Measurements from ENCODE around the gene NCKIPSD. TPM values are rescaled to one million over a fixed set of nuclear protein-coding genes. Genes with fewer than 3 reads are reported as not detected.

The NCKIPSD gene
- total RNA-seq, 1 donor from 2014 or later = 45.5 TPM

GRCh38 chr3:48707157-48707556 is 21.4 kb upstream of the NCKIPSD start:
- no peak for DNase-seq (ENCODE audit: low read depth)
- TF ChIP-seq, protein P1, sequence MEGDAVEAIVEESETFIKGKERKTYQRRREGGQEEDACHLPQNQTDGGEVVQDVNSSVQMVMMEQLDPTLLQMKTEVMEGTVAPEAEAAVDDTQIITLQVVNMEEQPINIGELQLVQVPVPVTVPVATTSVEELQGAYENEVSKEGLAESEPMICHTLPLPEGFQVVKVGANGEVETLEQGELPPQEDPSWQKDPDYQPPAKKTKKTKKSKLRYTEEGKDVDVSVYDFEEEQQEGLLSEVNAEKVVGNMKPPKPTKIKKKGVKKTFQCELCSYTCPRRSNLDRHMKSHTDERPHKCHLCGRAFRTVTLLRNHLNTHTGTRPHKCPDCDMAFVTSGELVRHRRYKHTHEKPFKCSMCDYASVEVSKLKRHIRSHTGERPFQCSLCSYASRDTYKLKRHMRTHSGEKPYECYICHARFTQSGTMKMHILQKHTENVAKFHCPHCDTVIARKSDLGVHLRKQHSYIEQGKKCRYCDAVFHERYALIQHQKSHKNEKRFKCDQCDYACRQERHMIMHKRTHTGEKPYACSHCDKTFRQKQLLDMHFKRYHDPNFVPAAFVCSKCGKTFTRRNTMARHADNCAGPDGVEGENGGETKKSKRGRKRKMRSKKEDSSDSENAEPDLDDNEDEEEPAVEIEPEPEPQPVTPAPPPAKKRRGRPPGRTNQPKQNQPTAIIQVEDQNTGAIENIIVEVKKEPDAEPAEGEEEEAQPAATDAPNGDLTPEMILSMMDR (conservative IDR thresholded peaks at IDR 0.05; ENCODE audit: low read depth, low read length) = no peak
- H3K4me3 ChIP-seq (ENCODE audit: low read depth, low read length) = no peak overlapping the region

- H3K4me3 ChIP-seq (ENCODE audit: low read depth, low read length) = no peak overlapping the region
- TF ChIP-seq, protein P1 (conservative IDR thresholded peaks at IDR 0.05; ENCODE audit: low read depth, low read length) = no peak
- no peak for DNase-seq (ENCODE audit: low read depth)
These were observed 16.7 kb upstream of the NCKIPSD start for GRCh38 chr3:48702320-48702920.

DNA sequence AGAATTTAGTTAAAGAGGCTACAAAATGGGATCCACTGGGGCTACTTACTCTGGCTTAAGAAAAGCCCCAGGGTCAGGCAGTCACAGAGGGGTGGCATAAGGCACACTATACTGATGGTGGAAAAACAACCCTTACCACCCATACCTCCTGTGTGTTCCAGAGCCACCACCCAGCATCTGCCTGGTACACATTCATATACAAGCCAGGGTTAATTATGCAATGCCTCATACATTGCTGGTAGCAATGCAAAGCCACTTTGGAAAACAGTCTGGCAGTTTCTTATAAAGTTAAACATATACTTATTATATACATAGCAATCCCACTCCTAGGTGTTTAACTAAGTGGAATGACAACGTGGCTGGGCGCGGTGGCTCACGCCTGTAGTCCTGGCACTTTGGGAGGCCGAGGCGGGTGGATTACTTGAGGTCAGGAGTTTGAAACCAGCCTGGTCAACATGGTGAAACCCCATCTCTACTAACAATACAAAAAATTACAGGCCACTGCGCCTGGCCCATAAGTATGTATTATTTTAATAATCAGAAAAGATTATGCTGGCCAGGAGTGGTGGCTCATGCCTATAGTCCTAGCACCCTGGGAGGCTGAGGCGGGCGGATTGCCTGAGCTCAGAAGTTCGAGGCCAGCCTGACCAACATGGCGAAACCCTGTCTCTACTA is 15.2 kb upstream of the NCKIPSD start:
- no peak overlapping the region for H3K4me3 ChIP-seq (ENCODE audit: low read depth, low read length)
- DNase-seq (ENCODE audit: low read depth) = no peak
- TF ChIP-seq, protein P1 (conservative IDR thresholded peaks at IDR 0.05; ENCODE audit: low read depth, low read length) = no peak

DNA sequence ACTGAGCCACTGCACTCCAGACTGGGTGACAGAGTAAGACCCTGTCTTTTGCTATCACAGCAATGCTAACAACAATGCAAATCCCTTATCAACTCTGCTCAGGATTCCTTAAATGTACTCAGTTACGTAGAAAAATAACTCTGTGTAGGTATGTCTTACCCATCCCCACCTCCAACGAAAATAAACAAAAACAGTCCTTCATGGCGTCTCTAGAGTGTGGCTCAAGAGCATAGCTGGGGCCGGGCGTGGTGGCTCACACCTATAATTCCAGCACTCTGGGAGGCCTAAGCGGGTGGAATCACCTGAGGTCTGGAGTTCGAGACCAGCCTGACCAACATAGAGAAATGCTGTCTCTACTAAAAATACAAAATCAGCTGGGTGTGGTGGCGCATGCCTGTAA is 13.2 kb upstream of the NCKIPSD start:
- TF ChIP-seq, protein P1 (conservative IDR thresholded peaks at IDR 0.05; ENCODE audit: low read depth, low read length) = no peak
- no peak overlapping the region for H3K4me3 ChIP-seq (ENCODE audit: low read depth, low read length)
- no peak for DNase-seq (ENCODE audit: low read depth)

DNA sequence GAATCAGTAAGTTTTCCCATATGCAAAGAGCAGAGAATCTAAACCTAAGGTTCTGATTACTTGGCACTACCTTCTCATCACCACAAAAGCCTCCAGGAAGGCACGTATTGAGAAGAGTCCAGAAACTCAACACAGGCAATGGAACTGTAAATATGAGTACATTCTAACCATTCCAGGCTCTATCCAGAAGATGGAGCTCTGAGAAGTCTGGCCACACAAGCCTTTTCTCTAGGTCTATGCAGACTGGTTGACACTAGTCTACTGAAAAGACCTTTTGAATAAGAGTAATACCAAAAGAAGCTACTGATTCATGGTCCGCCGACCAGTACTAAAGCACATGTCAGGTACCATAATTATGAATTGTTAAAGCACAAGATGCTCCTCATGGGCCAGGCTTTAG is 12.2 kb upstream of the NCKIPSD start:
- H3K4me3 ChIP-seq (ENCODE audit: low read depth, low read length) = no peak overlapping the region
- DNase-seq (ENCODE audit: low read depth) = no peak
- TF ChIP-seq, protein P1 (conservative IDR thresholded peaks at IDR 0.05; ENCODE audit: low read depth, low read length) = peak; percentile 12

- TF ChIP-seq, protein P1 (conservative IDR thresholded peaks at IDR 0.05; ENCODE audit: low read depth, low read length) = no peak
- no peak for DNase-seq (ENCODE audit: low read depth)
- H3K4me3 ChIP-seq (ENCODE audit: low read depth, low read length) = no peak overlapping the region
These were observed 10.9 kb upstream of the NCKIPSD start for GRCh38 chr3:48696601-48697000.

DNA sequence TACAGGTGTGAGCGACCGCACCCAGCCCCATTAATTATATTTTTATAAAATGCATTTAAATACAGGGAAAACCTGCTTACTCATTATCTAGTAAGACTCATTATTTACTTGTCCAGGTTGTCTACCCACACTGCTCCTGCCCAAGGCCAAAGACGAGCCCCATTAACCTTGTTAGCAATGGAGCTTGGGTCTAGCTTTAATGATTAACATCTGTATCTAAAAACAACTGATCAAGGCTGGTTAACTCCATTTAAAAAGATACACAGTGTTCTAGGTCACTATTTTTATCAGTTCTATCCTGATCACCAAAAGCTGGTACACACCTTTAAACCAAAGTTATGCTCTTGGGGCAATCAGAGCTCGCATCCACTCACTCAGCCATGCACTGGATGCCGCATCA is 10.4 kb upstream of the NCKIPSD start:
- no peak overlapping the region for H3K4me3 ChIP-seq (ENCODE audit: low read depth, low read length)
- TF ChIP-seq, protein P1 (conservative IDR thresholded peaks at IDR 0.05; ENCODE audit: low read depth, low read length) = no peak
- no peak for DNase-seq (ENCODE audit: low read depth)

Measured in epithelial cell of proximal tubule (primary cell).